ENCODE data around the gene WNT2. TPM values are rescaled to one million over a fixed set of nuclear protein-coding genes. Genes with fewer than 3 reads are reported as not detected.

WNT2 gene
- total and polyA plus RNA-seq, 2 donors (not counting 1 experiment from before 2014, with no cell fraction given), result not detected

GRCh38 chr7:117297606-117298005 lies 25.3 kb downstream of the WNT2 start:
- WGBS (ENCODE audit: insufficient coverage), result 85% methylated on average over 9 of the region's 12 CpGs
- no peak for ATAC-seq (ENCODE audit: low read depth)
- H3K27ac Mint-ChIP-seq, result no peak overlapping the region
- no peak overlapping the region for H3K4me3 ChIP-seq (ENCODE audit: control extremely low read depth in 1 of 5, extremely low read depth in 1 of 5, insufficient read depth in 1 of 5, low read depth in 2 of 5, low read length in 4 of 5)
- DNase-seq, result no peak
- H3K27ac ChIP-seq (ENCODE audit: low read length in 2 of 2), result no peak overlapping the region
- H3K9me3 ChIP-seq (ENCODE audit: control extremely low read depth in 1 of 3, control insufficient read depth in 2 of 3, insufficient read depth in 1 of 3, low read length in 2 of 3), result no peaks in the 10 kb centered on the region
- intact Hi-C loops (cut with micrococcal nuclease), result no loop called here
- no peak overlapping the region for H3K9ac ChIP-seq (ENCODE audit: low read length)
- TF ChIP-seq EZH2 (IDR thresholded peaks at IDR 0.05; ENCODE audit: borderline replicate concordance, insufficient read depth, low read depth, low read length, poor library complexity, severe bottlenecking), result no peak
- TF ChIP-seq, protein P1, sequence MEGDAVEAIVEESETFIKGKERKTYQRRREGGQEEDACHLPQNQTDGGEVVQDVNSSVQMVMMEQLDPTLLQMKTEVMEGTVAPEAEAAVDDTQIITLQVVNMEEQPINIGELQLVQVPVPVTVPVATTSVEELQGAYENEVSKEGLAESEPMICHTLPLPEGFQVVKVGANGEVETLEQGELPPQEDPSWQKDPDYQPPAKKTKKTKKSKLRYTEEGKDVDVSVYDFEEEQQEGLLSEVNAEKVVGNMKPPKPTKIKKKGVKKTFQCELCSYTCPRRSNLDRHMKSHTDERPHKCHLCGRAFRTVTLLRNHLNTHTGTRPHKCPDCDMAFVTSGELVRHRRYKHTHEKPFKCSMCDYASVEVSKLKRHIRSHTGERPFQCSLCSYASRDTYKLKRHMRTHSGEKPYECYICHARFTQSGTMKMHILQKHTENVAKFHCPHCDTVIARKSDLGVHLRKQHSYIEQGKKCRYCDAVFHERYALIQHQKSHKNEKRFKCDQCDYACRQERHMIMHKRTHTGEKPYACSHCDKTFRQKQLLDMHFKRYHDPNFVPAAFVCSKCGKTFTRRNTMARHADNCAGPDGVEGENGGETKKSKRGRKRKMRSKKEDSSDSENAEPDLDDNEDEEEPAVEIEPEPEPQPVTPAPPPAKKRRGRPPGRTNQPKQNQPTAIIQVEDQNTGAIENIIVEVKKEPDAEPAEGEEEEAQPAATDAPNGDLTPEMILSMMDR (IDR thresholded peaks at IDR 0.05), result no peak
- no peaks in the 10 kb centered on the region for H3K27me3 Mint-ChIP-seq
- H3K36me3 ChIP-seq (replicated peaks in 1 of 2; ENCODE audit: control extremely low read depth in 1 of 2, control insufficient read depth in 1 of 2, extremely low read depth in 1 of 2, insufficient read depth in 2 of 2, low read length in 1 of 2), result no peaks in the 10 kb centered on the region
- no peaks in the 10 kb centered on the region for H4K20me1 ChIP-seq (ENCODE audit: control insufficient read depth, insufficient read depth, low read length, poor library complexity, severe bottlenecking)
- H3K4me3 Mint-ChIP-seq, result no peak overlapping the region
- H3K9me3 Mint-ChIP-seq (ENCODE audit: insufficient read depth), result no peaks in the 10 kb centered on the region
- ChIA-PET CTCF (no interaction called here), POLR2A (no interaction called here)
- no peak overlapping the region for H3K4me2 ChIP-seq (replicated peaks; ENCODE audit: low read depth, low read length, poor library complexity, severe bottlenecking)
- no peaks in the 10 kb centered on the region for H3K4me1 Mint-ChIP-seq
- H2AFZ ChIP-seq (ENCODE audit: insufficient read depth, low read depth, low read length, poor library complexity, severe bottlenecking), result no peak overlapping the region
- no peaks in the 10 kb centered on the region for H3K4me1 ChIP-seq (ENCODE audit: control insufficient read depth in 2 of 2, insufficient read depth in 2 of 2, low read length in 2 of 2)
- H3K79me2 ChIP-seq (ENCODE audit: control insufficient read depth, insufficient read depth, low read length), result no peaks in the 10 kb centered on the region
- no peaks in the 10 kb centered on the region for H3K27me3 ChIP-seq (replicated peaks in 1 of 4; ENCODE audit: control extremely low read depth in 1 of 4, control insufficient read depth in 3 of 4, insufficient read depth in 4 of 4, low read length in 3 of 4)

- Histone ChIP-seq H3K79me2 (ENCODE audit: control insufficient read depth, insufficient read depth, low read length) (no peaks in the 10 kb centered on the region), H3K27ac (ENCODE audit: low read length in 2 of 2) (no peak overlapping the region), H3K27me3 (replicated peaks in 1 of 4; ENCODE audit: control extremely low read depth in 1 of 4, control insufficient read depth in 3 of 4, insufficient read depth in 4 of 4, low read length in 3 of 4) (no peaks in the 10 kb centered on the region), H2AFZ (ENCODE audit: insufficient read depth, low read depth, low read length, poor library complexity, severe bottlenecking) (no peak overlapping the region), H4K20me1 (ENCODE audit: control insufficient read depth, insufficient read depth, low read length, poor library complexity, severe bottlenecking) (no peaks in the 10 kb centered on the region), H3K4me3 (ENCODE audit: control extremely low read depth in 1 of 5, extremely low read depth in 1 of 5, insufficient read depth in 1 of 5, low read depth in 2 of 5, low read length in 4 of 5) (no peak overlapping the region), H3K9me3 (ENCODE audit: control extremely low read depth in 1 of 3, control insufficient read depth in 2 of 3, insufficient read depth in 1 of 3, low read length in 2 of 3) (no peaks in the 10 kb centered on the region), H3K36me3 (replicated peaks in 1 of 2; ENCODE audit: control extremely low read depth in 1 of 2, control insufficient read depth in 1 of 2, extremely low read depth in 1 of 2, insufficient read depth in 2 of 2, low read length in 1 of 2) (no peaks in the 10 kb centered on the region), H3K4me2 (replicated peaks; ENCODE audit: low read depth, low read length, poor library complexity, severe bottlenecking) (no peak overlapping the region), H3K4me1 (ENCODE audit: control insufficient read depth in 2 of 2, insufficient read depth in 2 of 2, low read length in 2 of 2) (no peaks in the 10 kb centered on the region), H3K9ac (ENCODE audit: low read length) (no peak overlapping the region)
- no peaks in the 10 kb centered on the region for H3K9me3 Mint-ChIP-seq (ENCODE audit: insufficient read depth)
- H3K27ac Mint-ChIP-seq, result no peak overlapping the region
- 70% methylated on average over 3 of the region's 3 CpGs for WGBS (ENCODE audit: insufficient coverage)
- ChIA-PET CTCF (no interaction called here), POLR2A (no interaction called here)
- DNase-seq (no peak), ATAC-seq (ENCODE audit: low read depth) (no peak)
- no peak for TF ChIP-seq EZH2 (IDR thresholded peaks at IDR 0.05; ENCODE audit: borderline replicate concordance, insufficient read depth, low read depth, low read length, poor library complexity, severe bottlenecking)
- TF ChIP-seq, protein P1 (IDR thresholded peaks at IDR 0.05), result no peak
- H3K4me3 Mint-ChIP-seq, result no peak overlapping the region
- intact Hi-C loops (cut with micrococcal nuclease), result no loop called here
- no peaks in the 10 kb centered on the region for H3K4me1 Mint-ChIP-seq
- H3K27me3 Mint-ChIP-seq, result no peaks in the 10 kb centered on the region
Observed at GRCh38 chr7:117296066-117296465, 26.8 kb downstream of the WNT2 start.
